Activated CD4-positive, alpha-beta T cell treated with anti-CD3 and anti-CD28 coated beads for 1 hour (primary cell): ENCODE results near the gene KIAA1549.

ENCODE experiments used
- DNase-seq: peaks from one replicate; pipeline ENCODE4 v3.0.0-alpha.2; 2020

Gene KIAA1549

DNA sequence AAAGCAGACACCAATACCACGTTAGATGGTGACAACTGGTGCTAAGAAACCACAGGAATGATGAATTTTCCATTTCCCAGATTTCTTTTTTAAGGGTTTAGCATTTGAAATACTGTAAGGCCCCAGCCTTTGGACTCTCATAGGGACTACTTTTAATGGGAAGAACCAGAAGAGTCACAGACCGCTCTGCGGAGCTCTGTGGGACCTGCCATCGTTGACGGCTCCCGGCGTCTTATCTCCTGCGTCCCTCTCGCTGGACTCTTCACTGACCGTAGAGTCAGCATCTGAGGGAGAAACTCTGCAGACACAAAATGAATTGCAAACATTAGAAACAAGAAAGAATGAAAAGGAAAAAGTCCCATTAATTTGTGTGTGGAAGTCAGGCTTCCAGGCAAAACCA is 101.8 kb downstream of the KIAA1549 start:
- DNase-seq, result no peak

DNA sequence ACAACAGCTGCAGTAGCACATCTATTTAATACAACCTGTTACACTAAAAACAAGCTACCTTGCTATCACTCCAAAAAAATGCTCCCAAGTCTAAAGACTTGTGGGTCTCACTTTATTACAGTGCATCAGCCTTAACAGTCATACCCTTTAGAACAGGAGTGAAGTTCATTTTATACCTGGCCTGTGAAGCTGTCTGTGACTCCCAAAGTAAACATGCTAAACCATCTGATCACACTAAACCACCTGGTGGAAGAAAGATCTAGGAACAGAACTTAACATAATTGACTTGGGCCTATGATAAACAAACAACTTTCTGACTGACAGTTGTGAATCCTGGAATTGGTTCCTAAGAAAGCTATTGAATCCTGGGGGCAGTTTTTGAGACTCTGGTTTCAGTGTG is 102.3 kb downstream of the KIAA1549 start:
- DNase-seq, result no peak

DNA sequence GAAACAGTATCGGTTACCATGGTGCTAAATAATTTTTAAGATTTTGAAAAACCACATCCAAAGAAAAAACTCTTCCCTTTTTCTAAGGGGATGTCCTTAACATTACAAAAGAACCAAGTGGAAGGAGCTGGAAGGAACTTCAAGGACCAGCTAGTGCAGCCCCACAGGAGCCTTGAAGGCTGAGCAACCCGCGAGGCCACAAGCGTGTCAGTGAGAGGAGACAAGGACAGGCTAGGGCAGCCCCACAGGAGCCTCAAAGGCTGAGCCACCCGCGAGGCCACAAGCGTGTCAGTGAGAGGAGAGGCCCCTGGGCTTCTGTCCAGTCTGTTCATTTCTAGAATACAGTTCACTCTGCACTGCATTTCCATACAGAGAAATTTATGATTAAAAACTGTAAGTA is 103.1 kb downstream of the KIAA1549 start:
- DNase-seq, result no peak

DNA sequence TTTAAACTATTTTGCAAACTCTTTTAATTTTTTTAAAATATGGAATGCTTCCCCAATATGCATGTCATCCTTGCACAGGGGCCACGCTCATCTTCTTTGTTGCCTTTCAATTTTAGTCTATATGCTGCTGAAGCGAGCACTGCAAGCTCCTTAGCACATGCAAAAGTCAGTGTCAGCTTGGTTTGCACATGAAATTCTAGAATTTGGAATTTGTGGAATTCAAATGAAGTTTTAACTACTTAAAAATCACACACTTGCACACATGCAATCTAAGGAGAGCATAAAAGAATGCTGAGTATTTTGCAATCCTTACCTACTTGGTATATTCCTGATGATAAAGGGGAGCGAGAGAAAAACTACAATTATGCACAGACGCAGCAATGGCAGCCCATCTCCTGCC is 104.9 kb downstream of the KIAA1549 start:
- no peak for DNase-seq

DNA sequence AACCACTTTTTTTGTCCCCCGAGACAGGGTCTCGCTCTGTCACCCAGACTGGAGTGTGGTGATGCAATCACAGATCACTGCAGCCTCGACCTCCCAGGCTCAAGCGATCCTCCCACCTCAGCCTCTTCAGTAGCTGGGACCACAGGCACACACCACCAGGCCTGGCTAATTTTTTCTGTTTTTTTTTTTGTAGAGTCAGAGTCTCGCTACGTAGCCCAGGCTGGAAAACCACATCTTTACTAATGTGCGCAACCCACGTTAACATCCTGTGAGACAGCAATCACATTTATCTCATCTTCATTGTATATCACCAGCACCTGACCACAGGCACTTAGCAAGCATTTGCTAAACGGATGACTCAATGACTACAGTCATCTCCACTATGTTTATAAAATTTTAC is 105.4 kb downstream of the KIAA1549 start:
- peak; percentile 41 for DNase-seq

DNA sequence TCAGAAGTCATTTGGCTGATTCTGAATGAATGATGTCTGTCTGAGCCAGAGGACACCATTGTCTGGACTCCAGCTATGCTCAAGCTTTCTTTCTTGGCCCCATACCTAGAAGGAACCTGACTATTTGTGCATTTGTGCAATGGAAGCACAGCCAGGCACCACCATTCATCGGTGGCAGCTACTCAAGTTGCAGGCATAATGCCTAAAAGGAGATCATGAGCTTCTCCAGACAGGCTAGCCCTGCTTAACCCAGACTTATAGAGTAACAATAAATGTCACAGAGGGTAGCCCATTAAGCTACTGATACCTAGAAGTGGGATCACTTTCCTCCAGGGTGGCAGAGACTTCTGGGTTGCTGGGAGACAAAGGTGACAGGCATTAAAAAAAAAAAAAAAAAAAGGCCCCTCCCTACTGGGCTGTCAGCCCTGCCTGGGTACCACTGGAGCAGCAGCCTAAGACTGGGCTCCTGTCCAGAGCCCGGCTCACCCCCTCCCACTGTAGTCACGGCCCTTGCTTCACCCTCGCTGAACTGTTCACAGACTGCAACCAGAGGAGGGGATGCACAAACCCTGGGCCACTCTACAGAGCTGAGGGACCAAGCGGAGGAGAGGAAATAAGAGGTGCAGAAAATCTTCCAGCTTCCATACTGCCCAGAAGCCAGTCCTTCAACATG is 107.8 kb downstream of the KIAA1549 start:
- DNase-seq, result no peak

DNA sequence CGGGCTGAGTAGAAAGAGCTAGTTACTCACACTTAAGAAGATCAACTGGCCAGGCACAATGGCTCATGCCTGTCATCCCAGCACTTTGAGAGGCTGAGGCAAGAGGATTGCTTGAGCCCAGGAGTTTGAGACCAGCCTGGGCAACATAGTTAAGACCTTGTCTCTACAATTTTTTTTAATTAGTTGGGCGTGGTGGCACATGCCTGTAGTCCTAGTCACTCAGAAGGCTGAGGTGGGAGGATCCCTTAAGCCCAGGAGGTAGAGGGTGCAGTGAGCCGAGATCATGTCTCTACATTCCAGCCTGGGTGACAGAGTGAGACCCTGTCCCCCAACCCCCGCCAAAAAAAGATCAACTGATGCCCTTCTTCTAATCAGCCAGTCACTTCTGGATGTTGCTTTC is 108.6 kb downstream of the KIAA1549 start:
- DNase-seq, result no peak

DNA sequence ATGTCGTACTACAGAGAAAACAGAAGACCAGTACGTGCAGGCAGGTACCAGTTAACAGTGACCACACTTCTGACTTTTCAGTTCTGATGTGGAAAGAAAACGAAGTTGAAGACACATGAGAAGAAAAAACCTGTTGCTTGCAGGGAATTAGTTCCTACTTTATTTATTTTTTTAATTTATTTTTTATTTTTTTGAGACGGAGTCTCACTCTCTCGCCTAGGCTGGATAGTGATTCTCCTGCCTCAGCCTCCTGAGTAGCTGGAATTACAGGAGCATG is 109.4 kb downstream of the KIAA1549 start:
- no peak for DNase-seq

DNA sequence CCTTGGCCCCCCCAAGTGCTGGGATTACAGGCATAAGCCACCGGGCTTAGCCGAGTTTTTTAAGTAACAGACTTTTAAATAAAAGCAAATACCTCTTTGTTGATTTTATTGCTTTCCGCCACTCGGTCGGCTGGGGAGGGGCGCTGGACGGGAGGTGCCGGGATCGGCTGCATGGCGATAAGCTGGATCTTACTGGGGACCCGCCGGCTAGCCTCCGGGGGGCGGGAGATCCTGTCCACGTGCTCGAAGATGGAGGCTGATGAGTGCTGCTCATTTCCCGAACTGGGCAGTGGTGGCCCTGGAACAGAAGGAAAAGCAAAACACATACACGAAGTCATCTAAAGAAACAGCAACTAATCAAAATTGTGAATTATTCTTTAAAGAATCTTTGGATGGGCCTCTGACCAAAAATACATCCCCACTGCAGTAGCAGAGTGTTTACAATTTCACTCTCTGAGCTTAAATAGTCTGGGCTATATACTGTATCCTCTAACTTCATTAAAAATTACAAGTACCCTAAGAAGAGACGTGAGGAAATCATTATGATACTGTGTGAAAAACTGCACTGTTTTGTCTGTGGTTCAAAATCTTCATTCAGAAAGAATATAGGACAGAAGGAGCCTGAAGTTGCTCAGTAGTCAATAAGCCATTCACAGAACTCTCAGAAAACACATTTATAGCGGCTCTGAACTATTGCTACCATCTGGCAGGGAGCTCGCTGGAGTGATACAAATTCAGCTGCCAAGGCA is 110.0 kb downstream of the KIAA1549 start:
- no peak for DNase-seq

DNA sequence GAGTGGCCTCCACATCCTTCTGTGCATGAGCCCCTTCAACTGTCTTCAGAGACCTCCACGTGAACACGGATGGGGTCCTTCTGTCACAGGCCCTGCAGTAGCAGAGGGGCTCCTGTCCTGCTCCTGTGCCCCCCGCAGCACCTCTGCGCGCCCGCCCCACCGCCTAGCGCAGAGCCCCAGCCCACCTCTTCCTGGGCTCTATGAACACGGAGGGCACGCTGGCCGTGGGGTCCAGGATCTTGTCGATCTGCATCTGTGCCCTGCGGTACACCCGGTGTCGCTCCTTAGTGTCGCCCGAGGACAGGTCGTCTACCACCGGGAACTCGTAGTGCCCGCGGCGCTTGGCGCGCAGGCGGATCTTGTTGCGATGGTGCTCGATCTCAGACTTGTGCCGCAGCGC is 111.8 kb downstream of the KIAA1549 start:
- no peak for DNase-seq

DNA sequence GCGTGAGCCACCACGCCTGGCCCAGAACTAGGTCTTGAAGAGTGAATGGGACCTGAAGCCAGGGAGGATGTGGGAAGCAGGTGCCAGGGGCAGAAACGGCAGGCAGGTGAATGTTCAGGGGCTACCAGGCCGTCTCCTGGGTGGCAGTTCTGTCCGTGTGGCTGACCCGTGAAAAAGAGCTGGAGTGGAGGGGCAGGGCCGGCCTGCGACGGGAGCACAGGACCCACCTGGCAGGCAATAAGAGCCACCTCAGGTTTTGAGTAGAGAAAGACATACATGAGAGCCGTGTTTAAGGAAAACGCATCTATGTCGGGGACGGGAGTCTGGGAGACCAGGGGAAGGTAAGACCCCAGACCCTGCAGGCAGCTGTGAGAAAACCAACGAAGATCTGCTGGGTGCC is 112.5 kb downstream of the KIAA1549 start:
- no peak for DNase-seq

DNA sequence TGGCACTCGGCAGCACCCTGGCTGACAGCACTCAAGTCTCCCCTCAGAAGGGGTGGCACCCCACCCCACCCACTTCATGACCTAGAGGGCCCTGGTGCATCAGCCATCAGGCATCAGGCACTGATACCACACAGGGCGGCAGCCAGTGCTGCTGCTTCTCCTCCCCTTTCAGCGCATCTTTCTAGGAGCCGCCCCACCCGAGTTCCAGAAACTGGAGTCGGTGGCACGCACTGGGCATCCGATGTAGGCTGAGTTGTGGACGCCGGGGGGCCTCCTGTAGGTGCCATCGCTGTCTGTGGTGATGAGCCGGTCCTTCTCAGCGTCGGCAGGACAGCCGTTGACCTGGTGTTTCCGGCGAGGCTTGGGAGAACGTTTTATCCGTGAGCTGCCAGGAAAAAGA is 113.4 kb downstream of the KIAA1549 start:
- no peak for DNase-seq

DNA sequence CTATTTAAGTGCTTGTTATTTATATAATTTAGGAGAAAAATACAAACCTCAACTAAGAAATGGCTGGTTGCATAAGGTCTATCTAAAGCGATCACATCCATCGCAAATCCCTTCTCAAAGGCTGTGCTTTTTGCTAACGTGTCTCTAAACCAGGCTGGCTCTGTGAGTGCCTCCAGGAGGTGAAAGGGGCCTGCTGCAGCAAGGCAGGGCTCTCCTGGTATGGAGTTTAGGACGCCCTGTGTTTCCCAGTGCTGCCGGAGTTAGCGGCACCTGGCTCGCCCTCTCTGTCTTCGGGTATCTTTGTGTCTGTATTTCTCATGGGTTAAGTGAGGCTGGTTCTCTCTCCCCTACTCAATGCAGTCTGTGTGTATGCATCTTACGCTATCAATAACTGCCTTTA is 114.8 kb downstream of the KIAA1549 start:
- DNase-seq, result no peak

DNA sequence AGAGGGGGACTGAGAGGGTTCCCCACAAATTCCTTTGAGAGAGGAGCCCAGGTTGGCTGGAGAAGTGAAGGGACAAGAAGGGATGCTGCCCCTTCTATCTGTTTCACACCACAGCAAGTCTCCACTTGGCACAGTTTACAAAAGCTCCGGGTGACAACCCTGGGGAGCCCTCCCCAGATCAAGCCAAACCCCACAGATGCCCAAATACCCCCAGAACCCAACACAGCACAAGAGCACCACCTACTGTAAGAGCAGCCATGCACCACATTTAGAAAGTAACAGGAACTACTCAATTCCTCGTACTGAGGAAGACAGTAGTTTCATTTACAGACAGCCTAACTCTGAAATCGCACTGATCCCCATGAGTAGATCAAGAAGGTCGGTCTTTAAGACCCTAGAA is 115.3 kb downstream of the KIAA1549 start:
- DNase-seq, result peak; percentile 19

DNA sequence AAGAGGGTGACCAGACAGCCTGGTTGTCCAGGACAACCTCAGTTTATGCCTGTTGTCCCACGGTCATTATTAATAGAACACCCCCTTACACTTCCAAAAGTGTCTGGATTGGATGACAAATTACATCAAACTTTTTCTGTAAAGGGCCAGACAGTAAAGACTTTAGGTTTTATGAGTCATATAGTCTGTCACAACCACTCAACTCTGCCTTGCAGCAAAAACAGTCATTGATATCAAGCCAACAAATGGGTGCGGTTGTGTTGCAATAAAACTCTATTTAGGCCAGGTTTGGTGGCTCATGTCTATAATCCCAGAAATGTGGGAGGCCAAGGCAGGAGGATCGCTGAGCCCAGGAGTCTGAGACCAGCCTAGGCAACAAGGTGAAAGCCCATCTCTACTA is 116.5 kb downstream of the KIAA1549 start:
- DNase-seq, result no peak

DNA sequence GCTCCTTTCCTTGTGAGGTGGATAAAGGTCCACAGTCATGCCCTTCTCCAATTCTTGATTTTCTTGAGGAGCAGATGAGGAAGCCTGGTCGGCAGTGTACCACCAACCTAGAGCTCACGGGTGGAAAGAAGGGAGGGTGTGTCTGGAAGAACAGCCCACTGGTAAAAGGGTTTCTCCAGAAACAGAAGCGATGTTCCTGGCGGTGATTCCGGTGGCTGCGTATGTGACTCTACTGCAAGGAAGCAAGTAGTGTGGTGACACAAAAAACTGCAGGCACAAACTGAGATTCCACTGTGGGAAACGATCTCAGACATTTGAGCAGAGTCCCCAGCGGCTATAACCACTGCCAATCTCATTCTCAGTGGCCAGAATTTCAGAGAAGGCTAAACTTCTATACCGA is 117.3 kb downstream of the KIAA1549 start:
- no peak for DNase-seq

DNA sequence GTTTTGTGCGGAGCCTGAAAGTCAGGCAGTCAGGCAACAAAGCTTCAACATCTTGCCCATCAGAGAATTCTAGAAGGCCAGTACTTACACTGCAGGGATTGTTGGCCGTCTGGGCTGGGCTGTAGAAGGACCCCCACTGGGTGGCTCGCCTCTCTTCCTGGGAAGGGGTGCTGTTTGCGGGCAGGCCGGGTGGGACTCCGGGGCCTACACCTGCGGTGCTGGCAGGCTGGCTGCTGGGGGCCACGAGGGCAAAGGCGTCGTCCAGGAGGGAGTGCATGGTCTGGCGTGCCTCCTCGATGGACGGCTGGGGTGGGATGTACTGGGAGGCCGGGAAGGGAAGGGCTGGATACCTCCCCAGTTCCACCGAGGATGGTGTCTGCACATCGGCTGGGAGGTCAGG is 120.1 kb downstream of the KIAA1549 start:
- no peak for DNase-seq

DNA sequence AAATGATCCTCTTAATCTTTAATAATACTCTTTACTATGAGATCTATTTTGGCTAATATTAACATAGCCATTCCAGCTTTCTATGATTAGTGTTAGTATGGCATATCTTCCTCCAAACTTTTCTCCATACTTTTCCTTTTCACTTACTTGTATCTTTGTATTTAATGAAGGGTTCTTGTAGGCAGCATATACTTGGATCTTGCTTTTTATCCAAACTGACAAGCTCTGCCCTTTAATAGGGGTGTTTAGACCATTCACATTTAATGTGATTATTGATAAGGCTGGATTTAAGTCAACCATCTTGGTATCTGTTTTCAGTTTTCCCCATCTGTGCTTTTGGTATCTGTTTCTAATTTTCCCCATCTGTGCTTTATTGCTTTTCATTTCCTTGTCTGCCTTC is 123.5 kb downstream of the KIAA1549 start:
- no peak for DNase-seq

DNA sequence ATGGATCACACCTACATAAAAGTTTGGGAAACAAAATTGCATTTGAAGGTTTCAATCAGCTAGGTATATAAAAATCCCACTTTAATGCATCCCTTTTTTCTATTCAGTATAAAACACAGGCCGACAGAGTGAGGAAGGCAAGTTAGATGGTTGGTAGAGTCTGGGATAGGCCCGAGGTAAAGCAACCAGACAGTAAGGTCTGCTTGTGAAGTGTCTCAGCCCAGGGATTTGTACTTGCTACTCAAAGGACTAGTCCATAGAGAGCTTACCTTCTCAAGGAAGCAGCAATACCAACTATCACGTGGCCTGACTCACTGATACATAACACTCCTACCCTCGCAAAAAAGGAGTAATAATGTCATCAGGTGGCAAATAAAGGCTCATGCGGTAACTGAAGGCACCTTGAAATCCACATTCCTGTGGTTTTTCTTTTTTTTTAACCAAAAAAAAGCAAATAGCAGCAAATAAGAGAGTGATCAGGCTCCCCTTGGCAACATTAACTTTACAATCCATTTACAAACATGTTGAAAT is 127.0 kb downstream of the KIAA1549 start:
- DNase-seq, result no peak

DNA sequence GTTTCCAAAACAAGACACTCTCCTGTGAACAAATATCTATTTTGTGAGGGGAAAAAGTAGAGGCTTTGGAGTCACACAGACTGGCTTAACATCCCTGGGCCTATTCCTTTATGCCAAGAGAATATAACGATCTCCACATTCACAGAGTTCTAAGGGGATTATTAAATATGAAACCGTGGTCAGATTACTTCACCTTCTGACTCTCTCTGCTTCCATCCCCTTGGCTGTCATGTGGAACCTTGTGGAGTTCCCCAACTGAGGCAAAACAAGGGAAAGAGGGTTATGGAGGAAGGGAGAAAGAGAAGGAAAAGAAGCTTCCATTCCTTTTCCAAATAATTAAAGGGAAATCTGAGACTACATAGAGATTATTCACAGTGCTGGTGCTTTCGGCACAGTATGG is 127.7 kb downstream of the KIAA1549 start:
- DNase-seq, result no peak

DNA sequence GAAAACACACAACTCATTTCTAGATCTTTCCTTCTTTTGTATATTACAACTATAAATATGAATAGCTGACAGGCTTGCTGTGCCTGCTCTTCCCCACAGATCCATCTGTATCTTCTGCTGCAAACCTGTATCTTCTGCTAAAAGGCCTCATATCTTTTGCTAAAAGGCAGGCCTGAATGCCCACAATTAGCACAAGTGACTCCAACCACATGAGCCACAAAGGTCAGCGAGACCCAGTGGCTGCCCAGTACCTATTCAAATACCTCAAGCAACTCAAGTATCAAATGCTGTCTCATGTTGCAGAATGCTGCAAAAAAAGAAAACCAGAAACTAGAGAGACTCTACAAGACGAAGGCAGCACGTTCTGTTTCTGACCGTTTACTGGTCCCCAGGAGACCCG is 128.7 kb downstream of the KIAA1549 start:
- DNase-seq, result no peak

DNA sequence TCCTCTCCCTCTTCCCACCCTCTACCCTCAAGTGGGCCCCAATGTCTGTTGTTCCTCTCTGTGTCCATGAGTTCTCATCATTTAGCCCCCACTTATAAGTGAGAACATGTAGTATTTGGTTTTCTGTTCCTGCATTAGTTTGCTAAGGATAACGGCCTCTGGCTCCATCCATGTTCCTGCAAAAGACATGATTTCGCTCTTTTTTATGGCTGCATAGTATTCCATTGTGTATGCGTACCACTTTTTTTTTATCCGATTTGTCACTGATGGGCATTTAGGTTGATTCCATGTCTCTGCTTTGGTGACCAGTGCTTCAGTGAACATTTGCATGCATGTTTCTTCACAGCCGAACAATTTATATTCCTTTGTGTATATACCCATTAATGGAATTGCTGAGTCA is 131.5 kb downstream of the KIAA1549 start:
- DNase-seq, result no peak

DNA sequence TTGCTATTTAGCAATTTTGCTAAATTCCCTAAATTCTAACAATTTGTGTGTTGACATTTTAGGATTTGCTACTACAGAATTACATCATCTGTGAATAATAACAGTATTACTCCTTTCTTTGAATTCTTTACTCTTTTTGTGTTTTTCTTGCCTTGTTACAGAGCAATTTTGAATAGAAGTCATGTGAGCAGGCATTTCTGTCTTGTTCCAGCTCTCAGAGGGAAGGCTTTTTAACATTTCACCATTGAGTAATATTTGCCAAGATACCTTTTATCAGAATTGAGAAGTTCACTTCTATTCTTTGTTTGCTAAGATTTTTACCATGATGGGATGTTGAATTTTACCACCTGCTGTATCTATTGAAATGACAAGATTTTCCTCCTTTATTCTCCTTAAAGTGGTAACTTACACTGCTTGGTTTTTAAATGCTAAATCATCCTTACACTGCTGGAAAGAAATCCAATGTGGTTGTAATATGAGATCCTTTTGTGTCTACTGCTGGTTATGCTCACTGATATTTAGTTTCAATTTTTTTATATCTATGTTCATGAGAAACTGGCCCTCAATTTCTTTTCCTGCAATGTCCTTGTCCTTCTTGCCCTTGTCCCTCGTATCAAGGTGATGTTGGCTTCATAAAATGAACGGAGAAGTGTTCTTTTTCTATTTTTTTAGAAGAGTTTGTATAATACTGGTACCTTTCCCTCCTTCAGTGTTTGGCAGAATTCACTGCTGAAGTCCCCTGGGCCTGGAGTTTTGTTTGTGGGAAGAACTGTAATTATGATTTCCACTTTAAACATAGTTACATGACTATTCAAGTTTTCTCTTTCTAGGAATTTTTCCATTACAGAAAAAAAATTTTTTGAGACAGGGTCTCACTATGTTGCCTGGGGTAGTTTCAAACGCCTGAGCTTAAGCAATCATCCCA is 132.9 kb downstream of the KIAA1549 start:
- DNase-seq, result no peak

DNA sequence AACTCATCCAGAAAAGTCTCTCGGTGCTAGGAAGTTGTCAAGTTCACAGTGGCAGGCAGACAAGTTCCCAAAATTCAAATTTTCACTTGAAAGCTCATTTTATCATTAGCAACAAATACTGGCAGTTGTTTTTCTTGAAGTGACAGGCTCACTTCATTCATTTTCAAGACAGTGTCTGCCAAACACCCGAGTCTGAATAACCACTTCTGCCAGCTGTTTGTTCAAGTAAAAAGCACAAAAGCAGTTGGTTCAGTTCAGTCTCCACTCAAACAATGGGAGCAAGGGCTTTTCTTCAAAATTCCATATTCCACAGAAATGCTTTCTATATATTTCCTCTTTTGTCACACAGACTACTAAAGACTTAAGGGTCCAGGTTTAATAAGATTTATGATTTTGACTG is 135.5 kb downstream of the KIAA1549 start:
- DNase-seq, result no peak
